Right atrium auricular region (tissue), 2 donors: Measurements from ENCODE around the gene ZC3H14. TPM values are rescaled to one million over a fixed set of nuclear protein-coding genes. Genes with fewer than 3 reads are reported as not detected.

ENCODE experiments used
- DNase-seq: peaks from one replicate; pipeline ENCODE4 v3.0.0-alpha.2; 2019; ENCODE audit warnings: low spot score
- H3K27ac ChIP-seq, 2 donors: fragments of 200-600 bp; sonication (generic); 1 replicate in 1 of 2; 2 replicates in 1 of 2; pipeline ENCODE4 v1.5.1; 2016 to 2019
- H3K27me3 ChIP-seq, 2 donors: fragments of 200-600 bp; sonication (generic); one replicate each; pipeline versions ENCODE4 v1.5.1 to v1.6.0; 2017 to 2019
- H3K36me3 ChIP-seq: fragments of 200-600 bp; sonication (generic); one replicate; pipeline ENCODE4 v1.5.1; 2016
- H3K4me1 ChIP-seq, 2 donors: fragments of 200-600 bp; sonication (generic); one replicate each; pipeline versions ENCODE4 v1.5.1 to v1.6.0; 2017 to 2019
- H3K4me3 ChIP-seq, 2 donors: fragments of 200-600 bp; sonication (generic); 1 replicate in 1 of 2; 2 replicates in 1 of 2; pipeline ENCODE4 v1.5.1; 2017 to 2019; ENCODE audit warnings: mild to moderate bottlenecking in 1 of 2, moderate library complexity in 1 of 2
- H3K9me3 ChIP-seq, 2 donors: fragments of 200-600 bp; sonication (generic); one replicate each; pipeline ENCODE4 v1.5.1; 2019
- CTCF ChIP-seq, 2 donors: fragments of 200-600 bp; sonication (generic); IDR thresholded peaks; one replicate each; pipeline ENCODE4 v1.5.1; 2019; ENCODE audit warnings: antibody characterized with exemption in 2 of 2
- total RNA-seq, 2 donors: library from RNA; depleted of rRNA; stranded (reverse); fragments of >200 nt; gene quantifications; one replicate each; pipeline ENCODE4 v1.1.0, GENCODE V29; 2016

Gene ZC3H14
- total RNA-seq, 2 donors from 2014 or later, result 45.1 to 59.9 TPM

DNA sequence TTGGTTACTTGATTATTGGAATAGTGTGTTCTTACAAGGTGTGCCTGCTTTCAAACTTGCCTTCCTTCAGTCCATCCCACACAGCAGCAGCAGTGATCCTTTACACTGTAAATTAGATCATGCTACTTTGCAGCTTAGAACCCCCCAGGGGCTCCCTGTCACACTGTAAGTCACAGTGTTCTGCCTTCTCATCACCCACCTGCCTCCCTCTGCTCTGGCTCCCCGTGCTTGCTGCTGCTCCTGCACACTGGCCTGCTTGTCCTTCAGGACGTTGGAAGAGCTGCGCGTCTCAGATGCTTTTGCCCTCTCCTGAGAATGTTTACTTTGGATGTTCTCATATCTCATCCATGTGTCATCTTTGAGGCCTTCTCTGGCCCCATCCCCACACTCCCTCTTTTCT is 27.3 kb downstream of the ZC3H14 start:
- no peak overlapping the region for H3K4me3 ChIP-seq
- TF ChIP-seq CTCF (IDR thresholded peaks at IDR 0.05), result no peak
- DNase-seq, result no peak
- H3K27ac ChIP-seq, result no peak overlapping the region
- H3K36me3 ChIP-seq, result peaks cover 42% of the 10 kb centered on the region
- H3K4me1 ChIP-seq, result no peaks in the 10 kb centered on the region
- no peaks in the 10 kb centered on the region for H3K9me3 ChIP-seq
- no peaks in the 10 kb centered on the region for H3K27me3 ChIP-seq

GRCh38 chr14:88592031-88592430 is 29.2 kb downstream of the ZC3H14 start:
- Histone ChIP-seq H3K27me3 (no peaks in the 10 kb centered on the region), H3K4me3 (no peak overlapping the region), H3K4me1 (no peaks in the 10 kb centered on the region), H3K9me3 (no peaks in the 10 kb centered on the region), H3K27ac (no peak overlapping the region), H3K36me3 (peaks cover 32% of the 10 kb centered on the region)
- TF ChIP-seq CTCF (IDR thresholded peaks at IDR 0.05), result no peak
- DNase-seq, result no peak

DNA sequence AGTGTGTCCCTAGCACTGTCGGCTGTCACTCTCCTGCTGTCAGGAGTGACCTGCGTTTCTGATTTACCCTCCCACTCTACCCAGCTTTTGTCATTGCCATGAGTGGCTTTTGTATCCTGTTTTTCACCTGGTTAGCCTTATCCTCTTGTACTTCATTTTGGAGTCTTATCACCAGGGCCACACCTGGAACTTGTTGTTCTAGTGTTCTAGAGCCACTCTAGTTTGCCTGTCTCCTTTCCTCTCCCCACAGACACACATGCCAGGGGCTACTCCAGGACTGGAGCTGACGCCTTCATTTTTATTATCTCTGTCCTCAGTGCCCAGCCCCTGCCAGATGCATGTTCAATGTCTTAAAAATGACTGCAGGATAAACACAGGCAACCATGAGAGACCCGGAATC is 34.2 kb downstream of the ZC3H14 start:
- no peaks in the 10 kb centered on the region for H3K4me1 ChIP-seq
- peaks cover 49% of the 10 kb centered on the region for H3K36me3 ChIP-seq
- TF ChIP-seq CTCF (IDR thresholded peaks at IDR 0.05), result no peak
- H3K4me3 ChIP-seq, result no peak overlapping the region
- H3K9me3 ChIP-seq, result no peaks in the 10 kb centered on the region
- no peaks in the 10 kb centered on the region for H3K27me3 ChIP-seq
- H3K27ac ChIP-seq, result no peak overlapping the region
- no peak for DNase-seq

DNA sequence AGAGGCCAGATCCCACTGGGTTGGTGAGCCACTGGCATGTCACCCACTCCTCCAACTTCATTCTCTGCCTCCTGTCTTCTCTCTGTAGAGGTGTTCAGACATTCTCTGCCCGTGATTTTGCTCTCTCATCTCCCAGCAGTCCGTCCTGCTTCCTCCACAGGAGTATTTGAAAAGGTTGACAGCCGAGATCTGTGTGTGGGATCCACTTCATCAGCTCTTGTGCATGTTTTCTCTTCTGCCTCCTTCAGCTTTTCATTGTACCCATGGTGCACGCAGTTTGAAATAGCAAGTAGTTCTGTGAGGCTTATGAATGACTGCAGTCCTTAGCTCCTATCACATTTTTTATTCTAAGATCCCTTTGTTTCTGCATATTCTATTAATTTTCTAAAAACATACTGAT is 34.8 kb downstream of the ZC3H14 start:
- DNase-seq, result no peak
- Histone ChIP-seq H3K4me3 (no peak overlapping the region), H3K27me3 (no peaks in the 10 kb centered on the region), H3K9me3 (no peaks in the 10 kb centered on the region), H3K36me3 (peaks cover 54% of the 10 kb centered on the region), H3K4me1 (no peaks in the 10 kb centered on the region), H3K27ac (no peak overlapping the region)
- no peak for TF ChIP-seq CTCF (IDR thresholded peaks at IDR 0.05)

DNA sequence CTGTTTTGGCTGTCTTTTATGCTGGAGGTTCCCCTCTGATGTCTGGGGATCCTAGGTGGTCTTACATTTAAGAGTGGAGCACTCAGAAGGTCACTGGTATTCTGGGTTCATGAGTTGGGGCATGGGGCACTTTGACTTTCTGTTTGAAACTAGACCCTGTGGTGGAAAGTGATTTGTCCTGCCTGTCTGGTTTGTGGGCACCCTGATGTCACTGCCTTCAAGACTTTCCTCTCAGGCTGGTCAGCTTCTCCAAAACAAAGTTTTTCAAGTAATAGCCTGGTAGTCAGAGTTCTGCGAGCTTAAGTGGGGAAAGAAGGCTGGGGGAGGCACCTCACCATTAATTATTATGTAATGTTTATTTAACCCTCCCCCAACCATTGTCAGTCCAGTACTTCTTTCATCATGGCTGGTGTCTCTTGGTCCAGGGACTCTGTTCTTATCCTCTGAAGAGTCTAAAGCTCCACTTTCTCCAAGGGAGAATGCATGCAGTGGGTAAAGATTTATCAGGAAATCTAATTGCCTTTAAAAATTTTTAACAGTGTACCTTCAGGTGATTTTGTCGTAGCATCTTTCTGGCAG is 35.3 kb downstream of the ZC3H14 start:
- Histone ChIP-seq H3K4me1 (no peaks in the 10 kb centered on the region), H3K4me3 (no peak overlapping the region), H3K9me3 (no peaks in the 10 kb centered on the region), H3K27me3 (no peaks in the 10 kb centered on the region), H3K36me3 (peaks cover 60% of the 10 kb centered on the region), H3K27ac (no peak overlapping the region)
- no peak for TF ChIP-seq CTCF (IDR thresholded peaks at IDR 0.05)
- DNase-seq, result no peak

DNA sequence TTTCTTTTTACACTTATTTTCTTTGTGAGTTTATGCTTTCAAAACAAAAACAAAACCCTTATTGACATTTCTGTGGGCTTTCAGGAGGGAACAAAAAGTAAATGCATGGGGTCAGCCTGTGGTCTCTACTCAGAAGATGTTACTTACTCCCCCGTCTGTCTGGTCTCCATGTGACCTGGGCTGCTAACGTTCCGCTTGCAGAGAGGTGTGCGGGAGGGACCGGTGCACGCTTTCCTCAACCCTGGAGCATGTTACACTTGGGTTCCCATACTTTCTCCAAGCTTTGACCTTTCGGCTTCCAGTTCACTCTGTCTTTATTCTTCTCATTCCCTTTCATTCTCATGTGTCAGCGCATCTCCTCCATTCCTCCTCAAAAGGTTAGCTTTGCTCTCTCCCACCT is 36.5 kb downstream of the ZC3H14 start:
- Histone ChIP-seq H3K27me3 (no peaks in the 10 kb centered on the region), H3K27ac (no peak overlapping the region), H3K36me3 (peaks cover 72% of the 10 kb centered on the region), H3K9me3 (no peaks in the 10 kb centered on the region), H3K4me3 (no peak overlapping the region), H3K4me1 (no peaks in the 10 kb centered on the region)
- DNase-seq, result no peak
- TF ChIP-seq CTCF (IDR thresholded peaks at IDR 0.05), result no peak
